ENCODE results near the gene MPHOSPH9.
"Not testable (repeated sequence)": the region's sequence is repeated elsewhere in the genome, so short reads cannot be mapped to it uniquely, and the experiment has no call there.

Gene MPHOSPH9

DNA sequence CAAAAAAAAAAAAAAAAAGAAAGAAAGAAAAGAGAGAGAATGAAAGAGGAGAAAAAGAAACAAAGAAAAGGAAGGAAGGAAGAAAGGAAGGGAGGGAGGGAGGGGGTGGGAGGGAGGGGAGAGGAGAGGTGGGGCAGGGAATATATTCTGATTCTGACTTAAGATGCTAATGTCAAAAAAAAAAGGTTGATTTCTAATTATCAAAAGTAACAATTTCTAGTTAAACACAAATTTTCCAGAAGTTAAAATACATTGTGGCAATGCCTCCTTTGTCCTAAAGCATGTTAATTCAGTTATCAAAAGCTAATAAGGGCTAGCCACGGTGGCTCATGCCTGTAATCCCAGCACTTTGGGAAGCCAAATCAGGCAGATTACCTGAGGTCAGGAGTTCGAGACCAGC is 7.5 kb downstream of the MPHOSPH9 start:
- no peak for DNase-seq

DNA sequence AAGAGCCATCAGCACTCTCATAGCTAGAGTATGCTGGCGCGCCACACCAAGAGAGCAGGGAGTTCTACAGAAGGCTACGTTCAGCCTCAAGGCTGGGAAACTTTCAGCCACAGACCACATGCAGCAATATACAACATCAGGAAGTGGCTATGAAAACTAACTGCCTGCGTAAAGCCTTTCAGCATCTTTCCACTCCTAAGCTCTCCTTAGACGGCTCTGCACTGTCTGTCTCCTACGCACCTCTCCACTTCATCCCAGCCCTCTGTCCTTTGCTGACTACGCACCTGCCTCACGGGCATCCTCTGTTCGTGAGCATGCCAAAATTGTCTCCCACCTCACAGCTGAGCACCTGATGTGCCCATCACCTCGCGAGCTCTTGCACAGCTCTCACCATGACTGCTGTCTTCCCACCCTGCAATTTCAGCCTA is 9.7 kb downstream of the MPHOSPH9 start:
- DNase-seq: no peak

DNA sequence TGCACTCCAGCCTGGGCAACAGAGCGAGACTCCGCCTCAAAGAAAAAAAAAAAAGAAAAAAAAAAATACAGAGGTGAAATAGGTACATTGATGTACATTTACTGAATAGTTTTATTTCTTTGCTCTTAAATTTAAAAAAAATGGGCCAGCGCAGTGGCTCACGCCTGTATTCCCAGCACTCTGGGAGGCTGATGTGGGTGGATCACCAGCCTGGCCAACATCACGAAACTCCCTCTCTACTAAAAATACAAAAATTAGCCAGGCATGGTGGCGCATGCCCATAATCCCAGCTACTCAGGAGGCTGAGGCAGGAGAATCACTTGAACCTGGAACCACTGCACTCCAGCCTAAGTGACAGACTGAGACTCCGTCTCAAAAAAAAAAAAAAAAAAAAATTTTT is 25.1 kb downstream of the MPHOSPH9 start:
- not testable (repeated sequence) for DNase-seq

DNA sequence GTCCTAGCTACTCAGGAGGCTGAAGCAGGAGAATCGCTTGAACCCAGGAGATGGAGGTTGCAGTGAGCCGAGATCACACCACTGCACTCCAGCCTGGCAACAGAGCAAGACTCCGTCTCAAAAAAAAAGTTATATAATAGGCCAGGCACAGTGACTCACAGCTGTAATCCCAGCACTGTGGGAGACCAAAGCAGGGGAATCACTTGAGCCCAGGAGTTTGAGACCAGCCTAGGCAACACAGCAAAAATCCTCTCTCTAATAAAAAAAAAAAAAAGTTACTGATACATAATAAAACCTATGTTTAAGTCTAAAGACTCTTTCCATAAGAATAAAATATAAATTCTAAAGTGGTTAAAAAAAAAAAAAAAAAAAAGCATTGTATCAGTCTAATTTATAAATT is 26.1 kb downstream of the MPHOSPH9 start:
- DNase-seq: not testable (repeated sequence)

DNA sequence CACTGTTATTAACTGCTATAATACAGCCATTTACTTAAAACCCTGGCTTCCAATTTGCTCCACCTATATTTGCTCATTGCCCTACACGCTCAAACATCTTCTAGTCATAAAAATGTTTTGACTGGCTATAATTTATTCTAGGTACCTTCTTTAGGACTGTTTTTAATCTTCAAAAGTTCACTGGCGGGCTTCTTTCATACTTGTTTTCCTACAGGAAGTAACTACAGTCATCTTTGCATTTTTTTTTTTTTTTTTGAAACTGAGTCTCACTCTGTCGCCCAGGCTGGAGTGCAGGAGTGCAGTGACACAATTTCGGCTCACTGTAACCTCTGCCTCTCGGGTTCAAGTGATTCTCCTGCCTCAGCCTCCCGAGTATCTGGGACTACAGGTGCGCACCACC is 32.5 kb downstream of the MPHOSPH9 start:
- no peak for DNase-seq

DNA sequence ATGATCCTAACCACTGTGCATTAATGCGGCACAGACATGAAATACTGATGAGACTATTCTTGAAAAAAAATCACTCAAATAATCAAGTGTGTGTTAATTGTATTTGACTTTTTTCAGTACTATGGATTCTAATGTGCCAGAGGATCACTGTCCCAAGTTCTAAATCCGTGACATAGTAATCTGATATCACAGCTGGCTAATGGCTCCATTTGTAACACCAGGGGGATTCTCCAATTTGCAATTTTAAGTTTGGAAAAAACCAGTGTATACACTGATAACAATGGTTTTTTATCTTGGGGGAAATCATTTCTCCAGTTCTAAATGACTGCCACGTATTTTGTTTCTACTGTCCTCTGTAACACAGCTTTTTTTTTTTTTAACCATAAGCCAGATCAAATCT is 33.0 kb downstream of the MPHOSPH9 start:
- no peak for DNase-seq

DNA sequence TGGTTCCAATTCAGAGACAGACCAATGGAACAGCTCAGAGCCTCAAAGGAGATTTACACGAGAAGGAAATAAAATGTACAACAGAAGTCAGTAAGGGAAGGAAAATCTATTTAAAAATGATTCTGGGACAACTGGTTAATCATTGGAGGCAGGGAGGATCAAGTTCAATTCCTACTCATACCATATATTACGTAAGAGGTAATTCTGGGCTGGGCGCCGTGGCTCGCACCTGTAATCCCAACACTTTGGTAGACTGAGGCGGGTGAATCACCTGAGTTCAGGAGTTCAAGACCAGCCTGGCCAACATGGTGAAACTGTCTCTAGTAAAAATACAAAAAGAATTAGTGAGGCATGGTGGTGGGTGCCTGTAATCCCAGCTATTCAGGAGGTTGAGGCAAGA is 45.3 kb downstream of the MPHOSPH9 start:
- no peak for DNase-seq

DNA sequence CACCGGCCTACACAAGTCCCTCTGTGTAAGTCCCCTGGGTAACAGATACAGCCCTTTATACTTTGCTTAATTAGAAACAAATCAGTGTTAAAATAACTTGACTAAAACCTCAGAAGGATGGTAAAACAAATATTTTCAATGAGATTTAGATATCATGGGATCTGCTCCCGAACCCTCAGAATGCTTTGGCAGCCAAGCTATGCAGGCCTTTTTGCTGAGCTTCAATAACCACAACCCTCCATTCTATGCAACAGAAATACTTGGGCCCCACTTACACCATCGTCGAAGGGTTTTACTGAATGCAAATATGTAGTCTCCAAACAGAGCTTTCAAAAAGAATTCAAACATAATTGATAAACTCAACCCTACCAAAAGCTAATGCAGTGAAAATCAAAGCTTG is 52.8 kb downstream of the MPHOSPH9 start:
- no peak for DNase-seq

DNA sequence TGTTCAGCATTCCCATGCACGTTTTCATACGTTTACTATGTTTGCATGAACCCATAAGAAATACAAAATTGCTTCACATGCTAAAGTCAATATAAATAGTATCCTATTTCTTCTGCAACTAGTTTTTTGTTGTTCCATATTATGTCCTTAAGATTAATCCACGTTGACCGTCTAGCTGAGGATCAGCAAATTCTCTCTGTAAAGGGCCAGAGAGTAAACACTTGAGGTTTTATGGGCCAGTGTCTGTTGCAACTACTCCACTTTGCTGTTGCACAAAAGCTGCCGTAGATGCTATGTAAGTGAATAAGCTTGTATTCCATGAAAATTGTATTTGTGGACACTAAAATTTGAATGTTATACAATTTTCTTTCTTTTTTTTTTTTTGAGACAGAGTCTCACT is 61.0 kb downstream of the MPHOSPH9 start:
- no peak for DNase-seq

DNA sequence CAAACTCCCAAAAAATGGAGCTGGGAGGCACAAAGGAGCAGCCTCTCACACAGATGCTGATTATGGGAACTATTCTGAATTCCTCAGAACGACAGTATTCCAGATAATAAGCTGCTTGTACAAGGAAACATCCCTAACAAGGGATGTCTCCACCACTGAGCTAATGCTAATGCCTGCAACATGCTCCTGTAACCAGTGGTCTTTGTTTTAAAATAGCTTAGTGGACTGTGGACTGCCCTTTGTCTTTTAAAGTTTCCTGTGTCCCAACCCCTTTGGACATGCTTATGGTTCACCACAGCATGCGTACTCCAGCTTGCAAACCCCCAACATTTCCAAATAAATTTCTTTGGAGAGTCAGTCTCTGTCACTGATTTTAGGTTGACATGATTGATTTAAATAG is 65.6 kb downstream of the MPHOSPH9 start:
- no peak for DNase-seq

DNA sequence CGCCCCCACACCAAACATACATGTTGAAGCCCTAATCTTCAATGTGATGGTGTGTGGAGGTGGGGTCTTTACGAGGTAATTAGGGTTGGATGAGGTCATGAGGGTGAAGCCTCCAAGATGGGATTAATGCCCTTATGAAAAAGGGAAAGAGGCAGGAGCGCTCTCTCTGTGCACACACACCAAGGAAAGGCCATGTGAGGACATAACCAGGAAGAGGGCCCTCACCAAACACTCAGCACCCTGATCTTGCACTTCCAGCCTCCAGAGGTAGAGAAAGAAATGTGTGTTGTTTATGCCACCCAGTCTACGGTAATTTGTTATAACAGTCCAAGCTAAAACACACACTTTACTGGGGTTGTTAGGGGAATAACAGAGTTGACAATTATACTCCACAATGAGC is 67.4 kb downstream of the MPHOSPH9 start:
- no peak for DNase-seq

DNA sequence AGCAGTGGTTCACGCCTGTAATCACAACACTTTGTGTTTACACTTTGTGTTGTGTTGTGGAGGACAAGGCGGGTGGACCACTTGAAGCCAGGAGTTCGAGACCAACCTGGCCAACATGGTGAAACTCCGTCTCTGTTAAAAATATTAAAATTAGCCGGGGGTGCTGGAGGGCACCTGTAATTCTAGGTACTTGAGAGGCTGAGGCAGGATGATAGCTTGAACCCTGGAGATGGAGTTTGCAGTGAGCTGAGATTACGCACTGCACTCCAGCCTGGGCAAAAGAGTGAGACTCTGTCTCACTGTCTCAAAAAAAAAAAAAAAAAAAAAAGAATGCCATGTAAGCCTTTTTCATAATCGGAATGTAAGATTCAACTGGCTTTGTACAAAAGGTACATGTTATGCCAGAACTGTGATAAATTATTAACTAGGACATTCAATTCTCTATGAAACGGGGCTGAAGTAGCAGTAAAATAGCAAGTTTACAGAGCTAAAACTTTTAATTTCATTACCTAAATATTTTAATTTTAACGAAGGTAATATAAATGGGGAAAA is 68.2 kb downstream of the MPHOSPH9 start:
- no peak for DNase-seq

DNA sequence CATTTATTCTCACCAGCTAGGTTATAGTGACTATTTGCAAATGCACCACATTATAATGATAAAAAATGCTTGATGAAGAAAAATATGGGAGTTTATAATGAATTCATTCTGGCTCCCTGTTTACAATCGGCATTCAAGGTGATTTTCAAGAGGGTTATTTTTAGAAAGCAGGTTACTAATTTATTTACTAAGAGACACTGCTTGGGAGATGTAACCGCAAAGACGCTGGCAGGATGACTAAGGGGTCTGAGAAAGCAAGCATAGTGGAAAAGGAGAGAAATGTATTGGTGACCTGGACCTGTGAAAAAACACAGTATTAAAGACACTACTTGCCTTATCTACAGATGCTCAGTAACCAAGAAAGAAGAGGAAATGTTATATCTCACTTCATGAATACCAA is 68.7 kb downstream of the MPHOSPH9 start:
- no peak for DNase-seq

DNA sequence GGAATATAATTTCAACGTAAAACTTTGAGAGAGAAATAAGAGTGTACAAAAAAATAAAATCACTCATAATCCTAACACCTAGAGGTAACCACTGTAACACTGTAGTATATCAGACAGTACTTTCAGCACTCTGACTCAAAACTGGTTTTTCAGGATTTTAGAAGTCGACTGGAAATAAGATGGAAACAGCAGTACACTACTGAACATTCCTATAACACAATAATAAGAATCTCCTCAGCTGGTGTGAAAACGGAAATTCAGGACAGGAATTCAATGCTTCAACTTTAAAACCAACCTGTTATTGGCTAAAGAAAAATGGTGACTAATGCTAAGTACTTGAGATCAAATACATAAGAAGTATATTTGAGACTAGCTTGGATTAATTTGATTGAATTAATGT is 69.7 kb downstream of the MPHOSPH9 start:
- no peak for DNase-seq

DNA sequence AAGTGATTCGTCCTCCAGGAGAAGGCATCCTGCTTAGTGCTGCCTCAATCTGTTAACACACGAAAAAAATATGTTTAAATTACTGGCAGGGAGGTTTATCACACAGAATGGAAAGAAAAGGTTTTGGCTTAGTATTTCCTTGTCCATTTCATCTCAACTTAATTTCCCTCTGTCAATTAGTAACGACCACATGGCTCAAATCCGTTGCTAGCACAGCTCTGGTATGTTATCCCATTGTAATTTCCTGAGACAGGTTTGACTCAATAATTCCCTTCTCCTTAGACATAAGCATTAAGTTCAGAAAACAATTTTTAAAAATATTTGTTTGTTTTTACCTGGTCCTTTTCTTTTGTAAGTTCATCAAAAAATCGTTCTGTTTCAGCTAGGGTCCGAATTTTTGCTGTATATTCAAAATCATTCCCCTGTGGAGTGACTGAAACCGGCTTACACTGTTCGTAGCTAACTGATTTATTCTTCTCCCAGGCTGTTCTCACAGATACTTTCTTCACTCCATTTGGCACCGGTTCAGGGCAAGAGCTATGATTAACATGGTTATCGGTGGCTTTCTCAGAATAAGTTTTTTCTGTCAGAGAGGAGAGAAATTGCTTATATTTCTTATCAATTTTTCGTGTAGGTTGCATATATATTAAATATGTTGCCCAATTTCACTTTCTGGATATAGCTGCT is 72.0 kb downstream of the MPHOSPH9 start:
- no peak for DNase-seq

DNA sequence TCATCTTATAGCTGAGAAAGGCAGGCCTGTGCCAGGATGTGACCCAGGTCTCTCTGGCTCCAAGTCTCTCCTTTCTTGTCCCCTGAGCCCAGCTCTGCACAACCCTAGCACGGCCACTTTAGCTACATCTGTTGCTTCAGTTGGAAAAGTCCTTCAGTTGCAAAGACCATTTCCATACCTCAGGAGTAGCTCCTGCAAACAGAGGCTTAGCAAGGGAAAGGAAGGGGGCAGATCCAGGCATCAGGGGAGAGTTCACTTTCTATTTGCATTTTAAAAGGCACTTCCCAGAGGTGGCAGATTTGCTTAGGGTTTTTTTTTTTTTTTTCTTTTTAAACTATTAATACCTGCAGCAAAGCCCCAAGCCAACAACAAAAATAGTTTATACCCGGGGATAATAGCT is 79.0 kb downstream of the MPHOSPH9 start:
- no peak for DNase-seq

DNA sequence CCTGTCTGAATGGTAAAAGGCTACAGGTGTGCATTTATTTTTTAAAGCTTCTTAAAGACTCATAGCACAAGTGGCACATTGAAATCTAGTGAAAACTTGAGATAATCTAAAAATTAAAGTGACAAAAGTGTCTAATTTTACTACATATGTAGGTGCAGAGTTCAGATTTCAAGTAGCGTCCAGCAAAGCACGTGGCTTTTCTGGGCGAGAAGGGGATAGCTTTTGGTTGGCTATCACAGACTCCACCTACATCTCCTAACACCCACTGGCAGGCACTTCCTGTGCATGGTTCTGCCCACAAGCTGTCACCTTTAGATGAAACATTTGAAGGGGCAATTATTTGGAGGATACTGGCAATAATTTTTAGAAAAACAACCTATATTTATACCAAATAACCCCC is 80.1 kb downstream of the MPHOSPH9 start:
- DNase-seq: no peak

DNA sequence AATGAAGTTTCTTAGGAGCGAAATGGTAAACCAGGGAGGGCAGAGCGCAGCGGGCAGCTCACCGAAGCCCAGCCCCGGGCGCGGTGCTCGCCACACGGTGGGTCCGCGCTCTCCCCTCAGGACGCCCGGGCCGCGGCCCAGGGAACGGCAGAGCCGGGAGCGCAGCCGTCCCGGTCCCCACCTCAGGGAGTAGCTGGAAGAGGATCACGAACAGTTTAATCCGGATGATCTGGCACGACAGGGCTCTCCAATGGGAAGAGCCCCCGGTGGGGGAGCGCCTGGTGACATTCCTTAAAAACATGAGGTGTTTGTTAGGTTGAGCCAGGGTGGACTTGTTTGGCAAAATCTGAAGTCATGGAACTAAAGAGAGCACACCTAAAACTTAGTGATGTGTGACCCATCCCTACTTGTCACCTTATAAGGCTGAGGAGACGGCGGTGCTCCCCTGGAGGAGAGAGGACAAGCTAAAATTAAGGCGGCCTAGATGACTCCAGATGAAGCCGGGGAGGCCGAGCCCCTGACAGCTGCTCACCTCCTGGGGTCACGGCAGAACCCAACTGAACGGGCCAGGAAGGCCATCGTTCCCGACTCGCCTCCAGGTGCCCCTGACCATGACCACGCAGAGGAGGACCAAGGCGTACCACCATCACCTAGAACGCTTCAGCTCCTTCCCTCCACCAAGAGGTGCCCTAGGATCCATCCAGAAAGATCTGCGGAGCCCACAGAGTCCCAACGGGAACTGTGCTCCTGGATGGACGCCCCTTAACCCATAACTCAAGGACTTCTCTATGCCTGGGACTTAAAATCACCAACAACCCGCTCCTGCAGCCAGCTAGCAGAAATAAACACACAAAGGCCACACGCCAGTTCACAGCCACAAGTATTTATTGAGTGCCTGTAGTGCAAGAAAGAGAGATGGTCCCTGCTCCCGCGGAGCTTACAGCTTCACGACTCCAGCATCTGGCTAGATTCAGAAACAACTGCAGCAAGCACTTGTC is 81.2 kb downstream of the MPHOSPH9 start:
- DNase-seq: no peak

DNA sequence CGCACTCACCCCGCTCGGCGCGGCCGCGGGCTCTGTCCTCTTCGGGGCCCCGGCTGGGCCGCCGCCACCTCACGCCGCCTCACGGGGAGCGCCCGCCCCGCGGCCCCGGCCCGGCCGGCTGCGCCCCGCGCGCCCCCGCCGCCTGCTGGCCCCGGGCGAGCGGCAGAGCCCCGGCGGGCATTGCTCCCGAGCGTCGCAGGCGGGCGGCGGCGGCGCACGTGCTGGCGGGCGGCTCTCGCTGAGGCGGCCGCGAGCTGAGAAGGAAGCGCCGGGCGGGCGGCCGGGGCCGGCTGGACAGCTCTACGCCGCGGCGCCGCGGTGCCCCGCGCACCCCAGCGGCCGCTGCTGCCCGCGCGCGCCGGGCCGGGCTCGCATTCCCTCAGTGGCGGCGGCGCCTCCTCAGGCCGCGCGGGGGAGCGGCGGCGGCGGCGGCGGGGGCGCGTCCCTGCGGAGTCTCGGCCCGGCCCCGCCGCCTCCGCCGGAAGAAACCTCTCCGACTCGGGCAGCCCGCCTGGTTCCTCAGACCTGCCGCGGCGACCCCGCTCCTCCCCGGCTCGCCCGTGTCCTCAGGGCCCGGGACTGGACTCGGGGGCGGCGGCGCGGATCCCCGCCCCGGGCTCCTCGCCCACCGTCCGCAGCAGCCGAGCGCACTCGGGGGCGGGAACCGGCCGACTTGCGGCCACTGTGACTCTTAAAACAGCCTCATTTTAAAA is 82.0 kb downstream of the MPHOSPH9 start, which contains the start of gene PITPNM2:
Gene PITPNM2, minus strand, starts transcription at position 347 of the 713 bp plus-strand sequence. CDS start 116,500 bp downstream, outside the sequence.
- DNase-seq: peak; percentile 71

DNA sequence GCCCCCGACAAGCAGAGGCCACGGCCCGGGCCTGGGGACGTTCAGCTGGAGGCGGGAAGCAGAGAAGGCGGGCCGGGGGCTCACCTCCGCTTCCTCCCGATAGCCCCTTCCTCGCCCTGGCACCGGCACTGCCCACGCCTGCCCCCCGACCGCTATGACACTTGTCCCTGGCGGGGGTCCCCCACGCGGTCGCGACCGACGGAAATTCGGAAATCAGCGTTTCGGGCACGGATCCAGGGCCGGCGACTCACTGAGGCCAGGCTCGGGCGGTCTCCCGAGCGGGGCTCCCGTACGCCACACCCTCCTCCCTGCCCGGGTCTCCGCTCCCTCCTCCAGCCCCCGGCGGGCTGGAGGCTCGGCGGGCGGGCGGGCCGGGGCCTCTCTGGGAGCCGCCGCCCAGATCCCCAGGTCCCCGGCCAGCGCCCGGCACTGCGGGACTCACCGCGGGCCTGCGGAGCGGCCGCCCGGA is 82.6 kb downstream of the MPHOSPH9 start:
- no peak for DNase-seq

DNA sequence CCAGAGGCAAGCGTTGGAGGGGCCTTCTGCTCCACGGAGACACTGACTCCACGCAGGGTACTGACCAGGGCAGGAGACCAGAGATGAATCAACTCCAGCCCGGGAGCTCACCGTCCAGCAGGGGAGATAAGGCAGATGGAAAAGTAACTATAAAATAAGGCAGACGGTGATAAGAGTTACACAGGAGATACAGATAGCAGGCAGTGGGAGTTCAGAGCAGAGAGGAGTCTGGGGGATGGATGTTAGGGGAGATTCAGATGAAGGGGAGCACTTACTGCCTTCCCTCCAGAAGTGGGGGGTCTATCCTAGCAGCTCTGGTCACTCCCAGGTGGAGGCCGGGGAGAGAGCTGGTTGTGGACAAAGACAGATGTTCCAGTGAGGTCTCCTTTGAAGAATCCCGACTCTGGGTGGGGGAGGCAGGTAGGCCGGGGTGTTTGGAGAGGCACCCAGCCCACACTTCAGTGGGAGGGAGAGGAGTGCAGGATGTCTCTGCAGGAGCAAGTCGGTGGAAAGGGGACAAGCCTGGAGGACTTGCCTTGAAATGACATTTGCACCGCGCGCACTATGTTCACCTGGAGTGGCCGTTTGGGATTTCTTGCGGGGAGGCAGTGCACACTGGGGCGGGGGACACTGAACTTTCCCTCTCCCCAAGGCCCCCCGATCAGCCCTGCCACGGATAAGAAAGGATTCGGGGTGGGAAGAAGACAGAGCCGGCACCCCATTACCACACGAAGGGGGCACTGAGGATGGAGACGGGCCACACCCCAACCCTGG is 83.3 kb downstream of the MPHOSPH9 start:
- no peak for DNase-seq

DNA sequence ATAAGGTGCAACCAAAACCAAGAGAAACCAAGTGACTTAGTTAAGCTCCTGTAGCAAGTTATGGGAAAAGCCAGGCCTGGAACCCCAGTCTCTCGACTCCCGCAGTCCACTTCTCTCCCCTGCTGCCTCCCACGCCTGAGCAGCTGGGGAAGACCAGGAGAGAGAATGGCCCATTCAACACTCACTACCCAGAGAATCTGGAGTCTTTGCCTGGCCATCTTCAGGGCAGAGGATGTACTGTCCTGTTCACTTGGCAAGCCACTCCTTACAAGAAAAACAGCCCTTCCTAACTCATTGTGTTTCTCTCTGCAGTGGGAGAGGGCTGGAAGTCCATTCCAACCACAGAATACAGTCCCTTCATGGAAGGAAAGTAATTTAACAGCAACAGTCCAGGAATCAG is 83.9 kb downstream of the MPHOSPH9 start:
- no peak for DNase-seq
